DMS53 treated with DMSO at 0.1 percent for 48 hours (cell line): ENCODE measurements around the gene OR4D1.

Experiments
- DNase-seq: peaks from one replicate; lab custom pipeline; 2025; ENCODE audit not compliant: unreplicated experiment; lab: John Stamatoyannopoulos, UW

OR4D1 gene

GRCh38 chr17:58153046-58153445 is 4.9 kb downstream of the OR4D1 start:
- no peak for DNase-seq

- DNase-seq: no peak
Measured at GRCh38 chr17:58153671-58154070, 5.5 kb downstream of the OR4D1 start.

- peak; percentile 4 for DNase-seq
Measured at GRCh38 chr17:58156839-58157803, 8.9 kb downstream of the OR4D1 start.

GRCh38 chr17:58158181-58158580 is 10.0 kb downstream of the OR4D1 start:
- DNase-seq: no peak

GRCh38 chr17:58161566-58161965 is 13.4 kb downstream of the OR4D1 start:
- no peak for DNase-seq

- no peak for DNase-seq
Measured at GRCh38 chr17:58165981-58166380, 17.8 kb downstream of the OR4D1 start.

- DNase-seq: no peak
Measured at GRCh38 chr17:58166682-58167081, 18.5 kb downstream of the OR4D1 start, which contains the start of gene OR4D2. TSS of gene OR4D2 (plus strand) at chr17:58166982. CDS start at chr17:58169656, 2,674 bp downstream.

GRCh38 chr17:58170622-58171021 is 22.4 kb downstream of the OR4D1 start:
- DNase-seq: no peak

GRCh38 chr17:58172369-58173071 is 24.3 kb downstream of the OR4D1 start:
- DNase-seq: peak; percentile 27

GRCh38 chr17:58174871-58175270 is 26.7 kb downstream of the OR4D1 start:
- DNase-seq: no peak

- no peak for DNase-seq
Measured at GRCh38 chr17:58176200-58176599, 28.0 kb downstream of the OR4D1 start.

- no peak for DNase-seq
Measured at GRCh38 chr17:58181796-58182195, 33.6 kb downstream of the OR4D1 start.

GRCh38 chr17:58183514-58183913 is 35.3 kb downstream of the OR4D1 start:
- no peak for DNase-seq

GRCh38 chr17:58184308-58184985 is 36.3 kb downstream of the OR4D1 start:
- DNase-seq: no peak

GRCh38 chr17:58184986-58185761 is 37.0 kb downstream of the OR4D1 start:
- no peak for DNase-seq

- no peak for DNase-seq
Measured at GRCh38 chr17:58186591-58186990, 38.4 kb downstream of the OR4D1 start.

- no peak for DNase-seq
Measured at GRCh38 chr17:58187063-58187462, 38.9 kb downstream of the OR4D1 start.

GRCh38 chr17:58187675-58188074 is 39.5 kb downstream of the OR4D1 start:
- DNase-seq: no peak

GRCh38 chr17:58189436-58190146 is 41.4 kb downstream of the OR4D1 start:
- no peak for DNase-seq
